ENCODE measurements around the gene CD200R1. TPM values are rescaled to one million over a fixed set of nuclear protein-coding genes. Genes with fewer than 3 reads are reported as not detected.

CD200R1 gene
- total and polyA plus RNA-seq, 2 of the 8 experiments (the other 6 are each of a cell fraction or from before 2014, with no cell fraction given), result 0.02 TPM; not detected in 1

GRCh38 chr3:112871735-112872134 is 103.2 kb downstream of the CD200R1 start:
- peak overlapping the region; percentile 81; the same call in 1 of the 2 replicates for H2BK15ac ChIP-seq (ENCODE audit: low read length)
- peak overlapping the region; percentile 80 for H2BK20ac ChIP-seq (ENCODE audit: low read length)
- H3K14ac ChIP-seq (ENCODE audit: insufficient read length), result no peak overlapping the region
- H3K4me3 ChIP-seq (ENCODE audit: extremely low read depth in 1 of 4, insufficient read depth in 2 of 4, low read depth in 3 of 4, low read length in 4 of 4), result no peak overlapping the region
- H3K27me3 ChIP-seq (replicated peaks in 1 of 4; ENCODE audit: control insufficient read depth in 3 of 4, extremely low read depth in 1 of 4, insufficient read depth in 3 of 4, low read length in 3 of 4), result no peaks in the 10 kb centered on the region
- no peak overlapping the region for H2BK120ac ChIP-seq (replicated peaks; ENCODE audit: low read depth, low read length)
- no peaks in the 10 kb centered on the region for H3K79me1 ChIP-seq (ENCODE audit: low read depth, low read length)
- H3K23me2 ChIP-seq (ENCODE audit: low read depth, low read length), result no peaks in the 10 kb centered on the region
- no peaks in the 10 kb centered on the region for H3K4me1 ChIP-seq (replicated peaks in 1 of 4; ENCODE audit: control insufficient read depth in 3 of 4, insufficient read depth in 4 of 4, low read length in 3 of 4)
- ChIA-PET POLR2A (ENCODE audit: partially characterized antibody) (no interaction called here), CTCF (ENCODE audit: partially characterized antibody) (no interaction called here)
- DNase-seq (ENCODE audit: low read depth in 1 of 2, low spot score in 2 of 2) (no peak), FAIRE-seq (no peak)
- H2BK5ac ChIP-seq (ENCODE audit: low read depth, low read length), result peak overlapping the region; percentile 66; the same call in 1 of the 2 replicates
- H2AFZ ChIP-seq (ENCODE audit: low read length), result peak overlapping the region; percentile 79
- H4K8ac ChIP-seq (ENCODE audit: extremely low read depth, insufficient read depth, low read length), result peak overlapping the region; percentile 75; the same call in 1 of the 2 replicates
- peak overlapping the region; percentile 25 for H4K91ac ChIP-seq (replicated peaks; ENCODE audit: insufficient read length, low read length)
- H3K36me3 ChIP-seq (ENCODE audit: control insufficient read depth in 2 of 4, insufficient read depth in 4 of 4, low read length in 3 of 4), result no peaks in the 10 kb centered on the region
- H3K27ac ChIP-seq (ENCODE audit: low read depth, low read length), result no peak overlapping the region
- WGBS, 2 experiments (ENCODE audit: extremely low coverage in 1 of 2, insufficient coverage in 1 of 2, insufficient read length in 1 of 2, insufficient replicate concordance in 2 of 2, low coverage in 1 of 2, low lambda C conversion rate in 2 of 2, missing lambda C conversion rate in 1 of 2), result 82% methylated on average over 3 of the region's 3 CpGs; no CpG with 5 or more reads in 1 of the 2 experiments
- peak overlapping the region; percentile 84; the same call in 1 of the 2 replicates for H2BK12ac ChIP-seq (ENCODE audit: low read depth, low read length)
- no peak overlapping the region for H3K56ac ChIP-seq (replicated peaks; ENCODE audit: insufficient read length, low read depth, low read length)
- no peak overlapping the region for H2AK5ac ChIP-seq (ENCODE audit: low read depth, low read length)
- H3K4me2 ChIP-seq (ENCODE audit: insufficient read depth in 1 of 2, low read depth in 2 of 2, low read length in 2 of 2), result no peak overlapping the region
- no peak overlapping the region for H3K9ac ChIP-seq (replicated peaks in 1 of 4; ENCODE audit: extremely low read depth in 1 of 4, low read depth in 3 of 4, low read length in 3 of 4)
- no peaks in the 10 kb centered on the region for H3K79me2 ChIP-seq (ENCODE audit: control insufficient read depth in 1 of 2, insufficient read depth in 2 of 2, low read length in 2 of 2)
- H4K20me1 ChIP-seq (replicated peaks in 1 of 2; ENCODE audit: control insufficient read depth in 1 of 2, insufficient read depth in 2 of 2, low read length in 2 of 2), result no peaks in the 10 kb centered on the region
- no peak overlapping the region for H3K23ac ChIP-seq (ENCODE audit: insufficient read length)
- no peak overlapping the region for H4K5ac ChIP-seq (ENCODE audit: insufficient read length, low read depth, low read length)
- H3K9me3 ChIP-seq (ENCODE audit: insufficient read depth in 2 of 2, low read depth in 1 of 2, low read length in 1 of 2), result no peaks in the 10 kb centered on the region
- no peak overlapping the region for H3K4ac ChIP-seq (replicated peaks; ENCODE audit: insufficient read length, low read depth, low read length)
- peak overlapping the region; percentile 83; the same call in 1 of the 2 replicates for H3K18ac ChIP-seq (ENCODE audit: extremely low read depth, low read length)
- TF ChIP-seq EGR1 (IDR thresholded peaks at IDR 0.05; ENCODE audit: borderline replicate concordance, low read depth, low read length), result no peak
- no peak for TF ChIP-seq MAX (IDR thresholded peaks at IDR 0.05)
- no peak for TF ChIP-seq ASH2L (IDR thresholded peaks at IDR 0.05; ENCODE audit: low read length)
- no peak for TF ChIP-seq HDAC2 (IDR thresholded peaks at IDR 0.05; ENCODE audit: borderline replicate concordance in 1 of 2, low read depth in 2 of 2, low read length in 2 of 2)
- no peak for TF ChIP-seq POU5F1 (IDR thresholded peaks at IDR 0.05; ENCODE audit: low read depth, low read length)
- TF ChIP-seq SIN3A (conservative IDR thresholded peaks at IDR 0.05 in 1 of 2, IDR thresholded peaks at IDR 0.05 in 1 of 2; ENCODE audit: low read depth in 1 of 2, low read length in 2 of 2), result no peak
- TF ChIP-seq KDM4A (IDR thresholded peaks at IDR 0.05; ENCODE audit: low read depth, low read length, severe bottlenecking), result no peak
- TF ChIP-seq NANOG (IDR thresholded peaks at IDR 0.05; ENCODE audit: insufficient read depth, low read depth, low read length, poor library complexity, severe bottlenecking), result no peak
- no peak for TF ChIP-seq CHD2 (IDR thresholded peaks at IDR 0.05; ENCODE audit: low read length)
- TF ChIP-seq EP300 (IDR thresholded peaks at IDR 0.05; ENCODE audit: borderline replicate concordance in 1 of 2, low read depth in 2 of 2, low read length in 2 of 2), result no peak
- no peak for TF ChIP-seq MAFK (IDR thresholded peaks at IDR 0.05; ENCODE audit: low read depth, low read length)
- TF ChIP-seq CBX8 (IDR thresholded peaks at IDR 0.05; ENCODE audit: borderline replicate concordance, low read depth, low read length), result no peak
